ENCODE data around the gene CDC25B.

CDC25B gene

GRCh38 chr20:3825526-3825925 is 29.4 kb downstream of the CDC25B start (continued):
- no peak for TF ChIP-seq ZSCAN5A (tag by site-specific recombination; IDR thresholded peaks at IDR 0.05)
- TF ChIP-seq ZNF157 (tag by site-specific recombination; IDR thresholded peaks at IDR 0.05): no peak
- TF ChIP-seq KLF1 (tag by site-specific recombination; IDR thresholded peaks at IDR 0.05): no peak

GRCh38 chr20:3826420-3826819 is 30.3 kb downstream of the CDC25B start:
- POLR2A ChIA-PET: interaction anchor here (0.6 to 0.9 kb wide), 3 partner anchors 26 to 33 kb away, joined by 3 to 4 read pairs (median 3); no protein-coding TSS in a partner anchor
- CTCF ChIA-PET: interaction anchor here (0.6 to 1.4 kb wide), 3 partner anchors 29 to 139 kb away, joined by 3 to 4 read pairs (median 3); partner anchors contain the start of gene CENPB

More at GRCh38 chr20:3826420-3826819, 30.3 kb downstream of the CDC25B start:
- Histone ChIP-seq H3K27ac (ENCODE audit: extremely low read depth, low read depth, low read length) (no peak overlapping the region), H3K9me3 (ENCODE audit: control insufficient read depth, insufficient read depth, low read depth, low read length) (no peaks in the 10 kb centered on the region), H3K4me3 (ENCODE audit: low read depth, low read length) (no peak overlapping the region), H3K4me1 (ENCODE audit: control insufficient read depth, insufficient read depth, low read length) (peaks cover 2% of the 10 kb centered on the region; the same call in 1 of the 2 replicates), H3K36me3 (ENCODE audit: control insufficient read depth in 2 of 2, insufficient read depth in 1 of 2, low read length in 2 of 2) (peaks cover 9 to 64% of the 10 kb centered on the region in 2 experiments)
- TF ChIP-seq SCRT2 (tag by site-specific recombination; IDR thresholded peaks at IDR 0.05) (no peak), FEZF1 (tag by site-specific recombination; IDR thresholded peaks at IDR 0.05) (no peak), ZNF146 (tag by site-specific recombination; IDR thresholded peaks at IDR 0.05) (no peak), ZNF398 (tag by site-specific recombination; IDR thresholded peaks at IDR 0.05) (no peak), PBX3 (CRISPR knock-in tag; IDR thresholded peaks at IDR 0.05) (no peak), ZNF777 (tag by site-specific recombination; IDR thresholded peaks at IDR 0.05; ENCODE audit: borderline replicate concordance) (no peak), GLI2 (tag by site-specific recombination; IDR thresholded peaks at IDR 0.05; ENCODE audit: borderline replicate concordance, low read depth) (no peak), KLF17 (tag by site-specific recombination; IDR thresholded peaks at IDR 0.05) (no peak), ZNF521 (tag by site-specific recombination; IDR thresholded peaks at IDR 0.05) (no peak), MEIS1 (CRISPR knock-in tag; IDR thresholded peaks at IDR 0.05; ENCODE audit: borderline replicate concordance) (no peak), ZNF280C (tag by site-specific recombination; IDR thresholded peaks at IDR 0.05) (no peak), ELK4 (IDR thresholded peaks at IDR 0.05; ENCODE audit: borderline replicate concordance, low read depth, low read length) (no peak), ZNF529 (tag by site-specific recombination; IDR thresholded peaks at IDR 0.05; ENCODE audit: insufficient replicate concordance) (no peak), ZNF175 (tag by site-specific recombination; IDR thresholded peaks at IDR 0.05) (no peak)

Data from HEK293 (cell line).